Inferior parietal cortex (tissue), 1 donor: Measurements from ENCODE around the gene CDC26.
"Not testable (repeated sequence)": the region's sequence is repeated elsewhere in the genome, so short reads cannot be mapped to it uniquely, and the experiment has no call there.

Source experiments
- DNase-seq: peaks from one replicate; pipeline ENCODE4 v3.0.0-alpha.2; 2016; ENCODE audit errors: extremely low spot score

Gene CDC26

GRCh38 chr9:113275157-113276131, at the start of gene CDC26, which contains the start of gene PRPF4:
CDC26 (minus strand) TSS chr9:113275572; CDS start chr9:113272507, 3,065 bp downstream.
PRPF4 (plus strand) TSS chr9:113275658; CDS start chr9:113275744, 86 bp downstream.
- DNase-seq = peak; percentile 98

- DNase-seq = no peak
These were observed 47.3 kb upstream of the CDC26 start for GRCh38 chr9:113322671-113323070.

GRCh38 chr9:113320051-113320450, 44.7 kb upstream of the CDC26 start:
- DNase-seq = no peak

GRCh38 chr9:113319054-113319453, 43.7 kb upstream of the CDC26 start:
- DNase-seq = no peak

- no peak for DNase-seq
These were observed 42.4 kb upstream of the CDC26 start for GRCh38 chr9:113317777-113318176.

- DNase-seq = no peak
These were observed 40.7 kb upstream of the CDC26 start for GRCh38 chr9:113316030-113316429.

- DNase-seq = no peak
These were observed 39.9 kb upstream of the CDC26 start for GRCh38 chr9:113315231-113315630.

GRCh38 chr9:113313261-113313660, 37.9 kb upstream of the CDC26 start:
- DNase-seq = no peak

GRCh38 chr9:113311961-113312360, 36.6 kb upstream of the CDC26 start:
- DNase-seq = no peak

GRCh38 chr9:113310538-113310937, 35.2 kb upstream of the CDC26 start:
- no peak for DNase-seq

GRCh38 chr9:113309204-113309813, 33.9 kb upstream of the CDC26 start:
- peak; percentile 71 for DNase-seq

- no peak for DNase-seq
These were observed 32.1 kb upstream of the CDC26 start for GRCh38 chr9:113307396-113307975.

- DNase-seq = no peak
These were observed 31.2 kb upstream of the CDC26 start for GRCh38 chr9:113306566-113306965.

GRCh38 chr9:113302792-113303418, 27.5 kb upstream of the CDC26 start, which contains the start of gene RNF183:
RNF183 (minus strand) TSS chr9:113303376; CDS start chr9:113298184, 5,192 bp downstream.
- DNase-seq = no peak

GRCh38 chr9:113301548-113301947, 26.2 kb upstream of the CDC26 start:
- DNase-seq = no peak

GRCh38 chr9:113299800-113300292, 24.5 kb upstream of the CDC26 start:
- DNase-seq = peak; percentile 30

- DNase-seq = no peak
These were observed 23.8 kb upstream of the CDC26 start for GRCh38 chr9:113298924-113299770.

GRCh38 chr9:113298311-113298710, 22.9 kb upstream of the CDC26 start:
- no peak for DNase-seq

- DNase-seq = no peak
These were observed 21.6 kb upstream of the CDC26 start for GRCh38 chr9:113296796-113297558.

- not testable (repeated sequence) for DNase-seq
These were observed 20.9 kb upstream of the CDC26 start for GRCh38 chr9:113296247-113296646.
